DMS 273 treated with DMSO at 0.1 percent for 48 hours (cell line): ENCODE data around the gene ENTREP3.

ENCODE experiments used
- DNase-seq: peaks from one replicate; lab custom pipeline; 2025; lab: John Stamatoyannopoulos, UW

The ENTREP3 gene

GRCh38 chr1:155198547-155198906, 56.8 kb downstream of the ENTREP3 start:
- DNase-seq, result no peak

- no peak for DNase-seq
Measured at GRCh38 chr1:155197901-155198546, 57.3 kb downstream of the ENTREP3 start.
